Sigmoid colon (tissue), 7 donors: ENCODE results near the gene SUSD3. TPM values are rescaled to one million over a fixed set of nuclear protein-coding genes. Genes with fewer than 3 reads are reported as not detected.

Experiments used
- DNase-seq: peaks from one replicate; pipeline ENCODE4 v3.0.0-alpha.2; 2019
- H3K27ac ChIP-seq, 4 donors: fragments of 200-600 bp; sonication (generic); one replicate each; pipeline ENCODE4 v1.5.1; 2016 to 2019; ENCODE audit warnings: mild to moderate bottlenecking in 1 of 4
- H3K27me3 ChIP-seq, 3 donors: fragments of 200-600 bp; sonication (generic); one replicate each; pipeline ENCODE4 v1.5.1; 2019; ENCODE audit warnings: mild to moderate bottlenecking in 1 of 3
- H3K36me3 ChIP-seq, 4 donors: fragments of 200-600 bp; sonication (generic); one replicate each; pipeline ENCODE4 v1.5.1; 2016 to 2019
- H3K4me1 ChIP-seq, 4 donors: fragments of 200-600 bp; sonication (generic); one replicate each; pipeline ENCODE4 v1.5.1; 2017 to 2019
- H3K4me3 ChIP-seq, 4 donors: fragments of 200-600 bp; sonication (generic); one replicate each; pipeline ENCODE4 v1.5.1; 2017 to 2019; ENCODE audit warnings: mild to moderate bottlenecking in 2 of 4, moderate library complexity in 1 of 4
- H3K9me3 ChIP-seq, 4 donors: fragments of 200-600 bp in 3 of 4; sonication (generic) in 3 of 4; one replicate each; pipeline versions ENCODE4 v1.5.1 to v1.6.1; 2013 to 2019
- EP300 ChIP-seq, 4 donors: sonication (generic); formaldehyde crosslinking; IDR thresholded peaks; one replicate each; pipeline ENCODE4 v1.6.1; 2017; ENCODE audit warnings: antibody characterized with exemption in 4 of 4
- POLR2A ChIP-seq, 2 donors: fragments of 450-650 bp; IDR thresholded peaks; one replicate each; pipeline ENCODE4 v1.6.1; 2016; ENCODE audit warnings: antibody characterized with exemption in 2 of 2, mild to moderate bottlenecking in 2 of 2, moderate library complexity in 2 of 2
- POLR2AphosphoS5 ChIP-seq, 4 donors: sonication (generic); formaldehyde crosslinking; IDR thresholded peaks; one replicate each; pipeline ENCODE4 v1.6.1; 2017; ENCODE audit warnings: antibody characterized with exemption in 4 of 4
- WGBS, 2 donors: extraction: QIAGEN DNeasy Blood & Tissue Kit; methylation state at CpG; one replicate each; pipeline ENCODE4 v1.1.7; 2013; 5-methylcytosine and 5-hydroxymethylcytosine counted together
- intact Hi-C: fragments of 100-400 bp; cut with DNase I; formaldehyde crosslinking; loops from one replicate; pipeline ENCODE4 v1.15.1; 2023
- polyA plus RNA-seq, 3 donors: library from polyadenylated mRNA; stranded (reverse); fragments of 200-250 nt; gene quantifications; one replicate each; pipeline ENCODE4 v1.2.3, GENCODE V29; 2013
- total RNA-seq, 4 donors: library from RNA; depleted of rRNA; stranded (reverse); fragments of >200 nt; gene quantifications; one replicate each; pipeline ENCODE4 v1.1.0, GENCODE V29; 2016
- TF ChIP-seq, protein P1 (sequence below), 4 experiments: fragments of 450-650 bp in 3 of 4; fragments of 200-600 bp in 1 of 4; IDR thresholded peaks; one replicate each; pipeline ENCODE4 v1.5.1; 2016 to 2019; ENCODE audit warnings: antibody characterized with exemption in 4 of 4, mild to moderate bottlenecking in 3 of 4, moderate library complexity in 2 of 4
- donor health status: healthy with polysubstance abuse.
- donor health status: Bipolar disorder and iron deficiency.
- donor health status: healthy.

The SUSD3 gene
- total and polyA plus RNA-seq, 7 donors = 0.92 to 15.2 (median 4.7) TPM; not detected in 1

- DNase-seq = peak; percentile 88
- intact Hi-C loops = loop anchor here (2.0 to 10.0 kb wide), 3 partner anchors 37 to 129 kb away; partner anchors contain the start of genes CARD19 and WNK2
Observed at GRCh38 chr9:93134015-93134739, 75.7 kb downstream of the SUSD3 start, which contains the start of gene NINJ1. TSS of gene NINJ1 (minus strand) at chr9:93134251. CDS start at chr9:93134217, 34 bp downstream.

More at GRCh38 chr9:93134015-93134739, 75.7 kb downstream of the SUSD3 start, which contains the start of gene NINJ1:
- Histone ChIP-seq H3K4me1 (peaks cover 0 to 66% (median 59%) of the 10 kb centered on the region in 4 donors), H3K9me3 (no peaks in the 10 kb centered on the region), H3K27ac (peak within 1 kb of the TSS; percentile 96 to 100 (median 98)), H3K36me3 (no peaks in the 10 kb centered on the region), H3K27me3 (no peaks in the 10 kb centered on the region), H3K4me3 (peak within 1 kb of the TSS; percentile 60 to 97 (median 92))
- 0 to 1% methylated on average over 78 of the region's 78 CpGs for WGBS, 2 donors
- TF ChIP-seq POLR2AphosphoS5 (IDR thresholded peaks at IDR 0.05) (peak; percentile 88 to 98 (median 94)), EP300 (IDR thresholded peaks at IDR 0.05) (no peak), POLR2A (IDR thresholded peaks at IDR 0.05) (peak; percentile 66 to 71)
- TF ChIP-seq, protein P1, sequence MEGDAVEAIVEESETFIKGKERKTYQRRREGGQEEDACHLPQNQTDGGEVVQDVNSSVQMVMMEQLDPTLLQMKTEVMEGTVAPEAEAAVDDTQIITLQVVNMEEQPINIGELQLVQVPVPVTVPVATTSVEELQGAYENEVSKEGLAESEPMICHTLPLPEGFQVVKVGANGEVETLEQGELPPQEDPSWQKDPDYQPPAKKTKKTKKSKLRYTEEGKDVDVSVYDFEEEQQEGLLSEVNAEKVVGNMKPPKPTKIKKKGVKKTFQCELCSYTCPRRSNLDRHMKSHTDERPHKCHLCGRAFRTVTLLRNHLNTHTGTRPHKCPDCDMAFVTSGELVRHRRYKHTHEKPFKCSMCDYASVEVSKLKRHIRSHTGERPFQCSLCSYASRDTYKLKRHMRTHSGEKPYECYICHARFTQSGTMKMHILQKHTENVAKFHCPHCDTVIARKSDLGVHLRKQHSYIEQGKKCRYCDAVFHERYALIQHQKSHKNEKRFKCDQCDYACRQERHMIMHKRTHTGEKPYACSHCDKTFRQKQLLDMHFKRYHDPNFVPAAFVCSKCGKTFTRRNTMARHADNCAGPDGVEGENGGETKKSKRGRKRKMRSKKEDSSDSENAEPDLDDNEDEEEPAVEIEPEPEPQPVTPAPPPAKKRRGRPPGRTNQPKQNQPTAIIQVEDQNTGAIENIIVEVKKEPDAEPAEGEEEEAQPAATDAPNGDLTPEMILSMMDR (IDR thresholded peaks at IDR 0.05) = peak in 1 of 4 experiments; percentile 7

Other genes with a start within 250 kb of the SUSD3 start
- 10 to 100 TPM; 11.2 to 21.6 (median 13.6) TPM for gene ZNF484, start 180.7 kb upstream of the SUSD3 start, total RNA-seq
- 1 to 10 TPM in 1 of 3 donors, under 1 TPM in 2; 0.60 to 2.1 (median 0.92) TPM for gene ZNF484, start 180.7 kb upstream of the SUSD3 start, polyA plus RNA-seq
- 1 to 10 TPM; 2.5 to 5.3 (median 4.2) TPM for gene FGD3, start 111.2 kb upstream of the SUSD3 start, total RNA-seq
- gene FGD3, start 111.2 kb upstream of the SUSD3 start, polyA plus RNA-seq = 10 to 100 TPM in 1 of 3 donors, 1 to 10 TPM in 2; 1.8 to 18.0 (median 2.5) TPM
- 10 to 100 TPM; 51.2 to 88.4 (median 85.0) TPM for gene CARD19, start 37.5 kb downstream of the SUSD3 start, total RNA-seq
- 10 to 100 TPM; 56.8 to 87.2 (median 66.1) TPM for gene CARD19, start 37.5 kb downstream of the SUSD3 start, polyA plus RNA-seq
- 100 to 1,000 TPM in 1 of 4 donors, 10 to 100 TPM in 3; 56.5 to 116 (median 69.6) TPM for gene NINJ1, start 75.5 kb downstream of the SUSD3 start, total RNA-seq
- gene NINJ1, start 75.5 kb downstream of the SUSD3 start, polyA plus RNA-seq = 10 to 100 TPM; 28.9 to 58.7 (median 53.5) TPM
- 10 to 100 TPM; 16.0 to 95.8 (median 29.0) TPM for gene WNK2, start 125.4 kb downstream of the SUSD3 start, total RNA-seq
- gene WNK2, start 125.4 kb downstream of the SUSD3 start, polyA plus RNA-seq = 10 to 100 TPM; 12.6 to 80.1 (median 19.0) TPM